Adrenal gland (tissue), 12 donors: ENCODE data around the gene CREBL2. TPM values are rescaled to one million over a fixed set of nuclear protein-coding genes. Genes with fewer than 3 reads are reported as not detected.

Source experiments
- DNase-seq, 7 donors: peaks; one replicate each; pipeline ENCODE4 v3.0.0-alpha.2; 2019 to 2020
- H3K27ac ChIP-seq, 5 donors: fragments of 200-600 bp; sonication (generic) in 4 of 5; 1 replicate in 3 of 5; 2 replicates in 2 of 5; pipeline versions ENCODE4 v1.5.1 to v1.8.0; 2016 to 2020; ENCODE audit warnings: mild to moderate bottlenecking in 1 of 5
- H3K27me3 ChIP-seq: fragments of 200-600 bp; 2 replicates; pipeline ENCODE4 v1.8.0; 2021
- H3K36me3 ChIP-seq, 2 donors: fragments of 200-600 bp; replicated peaks in 1 of 2; 1 replicate in 1 of 2; 2 replicates in 1 of 2; pipeline versions ENCODE4 v1.5.1 to v1.8.0; 2018 to 2022
- H3K4me1 ChIP-seq, 2 donors: fragments of 200-600 bp; replicated peaks in 1 of 2; 1 replicate in 1 of 2; 2 replicates in 1 of 2; pipeline versions ENCODE4 v1.5.1 to v1.8.0; 2018 to 2021
- H3K4me3 ChIP-seq, 4 donors: fragments of 200-600 bp; sonication (generic) in 3 of 4; one replicate each; pipeline ENCODE4 v1.5.1; 2016 to 2018
- H3K9me3 ChIP-seq, 3 donors: fragments of 200-600 bp; sonication (generic) in 1 of 3; replicated peaks in 1 of 3; 1 replicate in 2 of 3; 2 replicates in 1 of 3; pipeline versions ENCODE4 v1.5.1 to v1.8.0; 2016 to 2021
- POLR2A ChIP-seq, 2 donors: fragments of 450-650 bp; IDR thresholded peaks; one replicate each; pipeline ENCODE4 v1.6.1; 2017; ENCODE audit warnings: antibody characterized with exemption in 2 of 2, mild to moderate bottlenecking in 2 of 2, moderate library complexity in 1 of 2
- WGBS, 4 donors: extraction: QIAGEN DNeasy Blood & Tissue Kit in 2 of 4; methylation state at CpG; one replicate each; pipeline versions ENCODE4 v1.1.5 to v1.1.7; 2013 to 2017; 5-methylcytosine and 5-hydroxymethylcytosine counted together
- intact Hi-C, 2 donors: fragments of 100-400 bp; cut with DNase I; formaldehyde crosslinking; loops; one replicate each; pipeline versions ENCODE4 v1.14.1 to v1.15.0; 2022 to 2023
- polyA plus RNA-seq, 3 donors: library from polyadenylated mRNA; stranded (reverse); fragments of 200-250 nt in 2 of 3; fragments of 350-450 nt in 1 of 3; fragmentation: Illumina TruSeq in 1 of 3; extraction: RNeasy Lipid Tissue Mini Kit (QIAGEN cat#74804) in 1 of 3; gene quantifications; one replicate each; pipeline ENCODE4 v1.2.3, GENCODE V29; 2013 to 2014
- total RNA-seq, 9 donors: library from RNA; depleted of rRNA in 4 of 9; stranded (reverse); fragments of >200 nt in 4 of 9; fragments of 120-200 nt in 1 of 9; fragmentation: NEBNext Ultra II Directional in 1 of 9; extraction: Animal tissue kit (Norgen Biotek cat#: 25700) in 1 of 9; gene quantifications; one replicate each; pipeline versions ENCODE4 v1.1.0 to v1.2.4, GENCODE V29; 2013 to 2023
- TF ChIP-seq, protein P1 (sequence below), 6 experiments: fragments of 450-650 bp in 4 of 6; fragments of 200-600 bp in 2 of 6; sonication (generic) in 1 of 6; IDR thresholded peaks; 1 replicate in 5 of 6; 2 replicates in 1 of 6; pipeline versions ENCODE4 v1.5.1 to v1.8.0; 2016 to 2021; ENCODE audit warnings: antibody characterized with exemption in 6 of 6, mild to moderate bottlenecking in 2 of 6, moderate library complexity in 1 of 6
- donor health status: healthy with polysubstance abuse.
- donor health status: Bipolar disorder and iron deficiency.
- donor health status: DM: yes; HTN: yes; CAD: no.
- donor health status: DM: no; HTN: no; CAD: no.
- donor health status: DM: no; HTN: no; CAD: no.
- donor health status: DM: yes; HTN: yes; CAD: no.

CREBL2 gene
- total and polyA plus RNA-seq, 12 donors: 41.5 to 357 (median 141) TPM

GRCh38 chr12:12673296-12673695 lies 61.6 kb downstream of the CREBL2 start:
- no peak overlapping the region for H3K27ac ChIP-seq
- H3K9me3 ChIP-seq: no peaks in the 10 kb centered on the region
- no peak for DNase-seq
- intact Hi-C loops: no loop called here
- 88 to 100% (median 94%) methylated on average over 2 to 3 of the region's 3 CpGs for WGBS, 4 donors
- no peak overlapping the region for H3K4me3 ChIP-seq
- H3K4me1 ChIP-seq: no peaks in the 10 kb centered on the region
- H3K27me3 ChIP-seq: no peaks in the 10 kb centered on the region
- TF ChIP-seq, protein P1, sequence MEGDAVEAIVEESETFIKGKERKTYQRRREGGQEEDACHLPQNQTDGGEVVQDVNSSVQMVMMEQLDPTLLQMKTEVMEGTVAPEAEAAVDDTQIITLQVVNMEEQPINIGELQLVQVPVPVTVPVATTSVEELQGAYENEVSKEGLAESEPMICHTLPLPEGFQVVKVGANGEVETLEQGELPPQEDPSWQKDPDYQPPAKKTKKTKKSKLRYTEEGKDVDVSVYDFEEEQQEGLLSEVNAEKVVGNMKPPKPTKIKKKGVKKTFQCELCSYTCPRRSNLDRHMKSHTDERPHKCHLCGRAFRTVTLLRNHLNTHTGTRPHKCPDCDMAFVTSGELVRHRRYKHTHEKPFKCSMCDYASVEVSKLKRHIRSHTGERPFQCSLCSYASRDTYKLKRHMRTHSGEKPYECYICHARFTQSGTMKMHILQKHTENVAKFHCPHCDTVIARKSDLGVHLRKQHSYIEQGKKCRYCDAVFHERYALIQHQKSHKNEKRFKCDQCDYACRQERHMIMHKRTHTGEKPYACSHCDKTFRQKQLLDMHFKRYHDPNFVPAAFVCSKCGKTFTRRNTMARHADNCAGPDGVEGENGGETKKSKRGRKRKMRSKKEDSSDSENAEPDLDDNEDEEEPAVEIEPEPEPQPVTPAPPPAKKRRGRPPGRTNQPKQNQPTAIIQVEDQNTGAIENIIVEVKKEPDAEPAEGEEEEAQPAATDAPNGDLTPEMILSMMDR (IDR thresholded peaks at IDR 0.05): no peak
- TF ChIP-seq POLR2A (IDR thresholded peaks at IDR 0.05): no peak
- H3K36me3 ChIP-seq: no peaks in the 10 kb centered on the region

DNA sequence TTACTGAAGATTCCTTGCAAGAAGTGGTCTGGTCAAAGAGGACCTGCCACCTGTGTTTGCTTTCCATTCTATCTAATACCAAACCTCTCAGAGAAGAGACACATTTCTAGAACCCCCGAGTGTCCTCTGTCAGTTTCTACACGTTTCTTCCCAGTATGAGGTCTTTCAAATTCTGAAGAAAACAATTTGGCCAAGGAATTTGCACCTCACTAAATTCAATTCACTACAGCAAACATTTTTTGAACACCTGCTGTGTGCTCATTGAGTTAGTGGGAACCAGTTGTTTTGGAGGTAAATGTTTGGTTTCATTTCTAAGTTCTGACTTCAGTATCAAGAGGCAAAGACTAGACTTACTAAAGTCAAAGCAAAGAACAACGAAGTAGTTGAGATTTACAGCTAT lies 64.9 kb downstream of the CREBL2 start:
- 43 to 61% (median 54%) methylated on average over 3 of the region's 3 CpGs for WGBS, 4 donors
- DNase-seq: no peak
- TF ChIP-seq, protein P1 (IDR thresholded peaks at IDR 0.05): no peak
- no peak for TF ChIP-seq POLR2A (IDR thresholded peaks at IDR 0.05)

GRCh38 chr12:12681061-12681765 lies 69.5 kb downstream of the CREBL2 start:
- intact Hi-C loops: no loop called here
- no peak for DNase-seq
- Histone ChIP-seq H3K4me1 (no peaks in the 10 kb centered on the region), H3K4me3 (no peak overlapping the region), H3K27ac (no peak overlapping the region), H3K27me3 (no peaks in the 10 kb centered on the region), H3K36me3 (no peaks in the 10 kb centered on the region), H3K9me3 (no peaks in the 10 kb centered on the region)
- WGBS, 4 donors: 88 to 92% (median 91%) methylated on average over 5 of the region's 5 CpGs
- TF ChIP-seq, protein P1 (IDR thresholded peaks at IDR 0.05): no peak

More for the DNA sequence above, 64.9 kb downstream of the CREBL2 start:
- no peak overlapping the region for H3K4me3 ChIP-seq
- no peaks in the 10 kb centered on the region for H3K9me3 ChIP-seq
- no peaks in the 10 kb centered on the region for H3K27me3 ChIP-seq
- H3K4me1 ChIP-seq: no peaks in the 10 kb centered on the region
- intact Hi-C loops: no loop called here
- H3K27ac ChIP-seq: no peak overlapping the region
- H3K36me3 ChIP-seq: no peaks in the 10 kb centered on the region

GRCh38 chr12:12682284-12682683 lies 70.6 kb downstream of the CREBL2 start:
- no peak for DNase-seq
- Histone ChIP-seq H3K4me1 (peaks cover 0 to 4% of the 10 kb centered on the region in 2 donors), H3K36me3 (no peaks in the 10 kb centered on the region), H3K9me3 (no peaks in the 10 kb centered on the region), H3K27me3 (no peaks in the 10 kb centered on the region), H3K4me3 (no peak overlapping the region), H3K27ac (no peak overlapping the region)
- no peak for TF ChIP-seq POLR2A (IDR thresholded peaks at IDR 0.05)
- TF ChIP-seq, protein P1 (IDR thresholded peaks at IDR 0.05): no peak
- intact Hi-C loops: no loop called here
